ENCODE measurements around the gene TNFRSF9. TPM values are rescaled to one million over a fixed set of nuclear protein-coding genes. Genes with fewer than 3 reads are reported as not detected.

Gene TNFRSF9
- total and polyA plus RNA-seq, 9 of the 15 experiments (the other 6 are each of a cell fraction or from before 2014, with no cell fraction given), result 0.04 to 0.29 (median 0.08) TPM; not detected in 1

DNA sequence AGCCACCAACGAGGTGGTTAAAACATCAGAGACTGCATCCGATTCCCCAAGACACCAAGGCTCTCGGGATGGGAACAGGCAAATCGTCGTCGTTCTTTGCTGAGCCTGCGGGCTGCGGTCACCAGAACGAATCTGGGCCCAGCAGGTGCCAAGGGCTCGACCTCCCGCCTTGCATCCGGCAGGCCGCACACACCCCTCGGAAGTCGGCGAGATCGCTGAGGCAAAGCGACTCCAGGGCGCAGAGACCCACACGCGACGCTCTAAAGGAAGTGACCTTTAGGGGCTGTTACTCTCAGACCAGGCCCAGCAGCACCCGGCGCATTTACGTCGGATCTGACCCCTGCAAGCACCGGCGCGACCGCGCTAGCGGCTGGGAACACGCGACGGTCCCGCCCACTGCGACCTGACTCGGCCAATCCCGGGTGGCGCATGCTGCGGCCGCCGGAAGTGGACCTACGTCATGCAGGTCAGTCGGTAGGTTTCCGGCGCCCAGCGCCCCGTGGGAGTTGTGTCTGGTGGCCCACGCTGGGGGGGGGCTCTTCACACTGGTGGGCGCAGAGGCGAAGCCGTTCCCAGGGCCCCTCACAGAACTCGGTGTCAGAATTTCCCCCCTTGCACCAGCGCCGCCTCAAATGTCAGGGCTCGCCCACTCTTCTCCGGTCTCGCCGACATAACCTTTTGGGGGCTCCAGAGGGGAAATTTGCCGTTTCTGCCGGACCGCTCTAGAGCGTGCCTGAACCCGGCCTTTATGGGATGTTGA is 13.4 kb upstream of the TNFRSF9 start (continued):
- TF ChIP-seq PHB (CRISPR knock-in tag; IDR thresholded peaks at IDR 0.05), result 0 out of 2 replicates have a peak, but pooled peaks have one; percentile 34
- TF ChIP-seq, protein P1, sequence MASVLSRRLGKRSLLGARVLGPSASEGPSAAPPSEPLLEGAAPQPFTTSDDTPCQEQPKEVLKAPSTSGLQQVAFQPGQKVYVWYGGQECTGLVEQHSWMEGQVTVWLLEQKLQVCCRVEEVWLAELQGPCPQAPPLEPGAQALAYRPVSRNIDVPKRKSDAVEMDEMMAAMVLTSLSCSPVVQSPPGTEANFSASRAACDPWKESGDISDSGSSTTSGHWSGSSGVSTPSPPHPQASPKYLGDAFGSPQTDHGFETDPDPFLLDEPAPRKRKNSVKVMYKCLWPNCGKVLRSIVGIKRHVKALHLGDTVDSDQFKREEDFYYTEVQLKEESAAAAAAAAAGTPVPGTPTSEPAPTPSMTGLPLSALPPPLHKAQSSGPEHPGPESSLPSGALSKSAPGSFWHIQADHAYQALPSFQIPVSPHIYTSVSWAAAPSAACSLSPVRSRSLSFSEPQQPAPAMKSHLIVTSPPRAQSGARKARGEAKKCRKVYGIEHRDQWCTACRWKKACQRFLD (CRISPR knock-in tag; IDR thresholded peaks at IDR 0.05), result no peak
- TF ChIP-seq MYNN (IDR thresholded peaks at IDR 0.05), result no peak
- no peak for TF ChIP-seq MYNN (CRISPR knock-in tag; IDR thresholded peaks at IDR 0.05)
- no peak for TF ChIP-seq ZNF253 (CRISPR knock-in tag; conservative IDR thresholded peaks at IDR 0.05)
- TF ChIP-seq, protein P2, sequence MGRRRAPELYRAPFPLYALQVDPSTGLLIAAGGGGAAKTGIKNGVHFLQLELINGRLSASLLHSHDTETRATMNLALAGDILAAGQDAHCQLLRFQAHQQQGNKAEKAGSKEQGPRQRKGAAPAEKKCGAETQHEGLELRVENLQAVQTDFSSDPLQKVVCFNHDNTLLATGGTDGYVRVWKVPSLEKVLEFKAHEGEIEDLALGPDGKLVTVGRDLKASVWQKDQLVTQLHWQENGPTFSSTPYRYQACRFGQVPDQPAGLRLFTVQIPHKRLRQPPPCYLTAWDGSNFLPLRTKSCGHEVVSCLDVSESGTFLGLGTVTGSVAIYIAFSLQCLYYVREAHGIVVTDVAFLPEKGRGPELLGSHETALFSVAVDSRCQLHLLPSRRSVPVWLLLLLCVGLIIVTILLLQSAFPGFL (CRISPR knock-in tag; IDR thresholded peaks at IDR 0.05), result no peak
- TF ChIP-seq, protein P3, sequence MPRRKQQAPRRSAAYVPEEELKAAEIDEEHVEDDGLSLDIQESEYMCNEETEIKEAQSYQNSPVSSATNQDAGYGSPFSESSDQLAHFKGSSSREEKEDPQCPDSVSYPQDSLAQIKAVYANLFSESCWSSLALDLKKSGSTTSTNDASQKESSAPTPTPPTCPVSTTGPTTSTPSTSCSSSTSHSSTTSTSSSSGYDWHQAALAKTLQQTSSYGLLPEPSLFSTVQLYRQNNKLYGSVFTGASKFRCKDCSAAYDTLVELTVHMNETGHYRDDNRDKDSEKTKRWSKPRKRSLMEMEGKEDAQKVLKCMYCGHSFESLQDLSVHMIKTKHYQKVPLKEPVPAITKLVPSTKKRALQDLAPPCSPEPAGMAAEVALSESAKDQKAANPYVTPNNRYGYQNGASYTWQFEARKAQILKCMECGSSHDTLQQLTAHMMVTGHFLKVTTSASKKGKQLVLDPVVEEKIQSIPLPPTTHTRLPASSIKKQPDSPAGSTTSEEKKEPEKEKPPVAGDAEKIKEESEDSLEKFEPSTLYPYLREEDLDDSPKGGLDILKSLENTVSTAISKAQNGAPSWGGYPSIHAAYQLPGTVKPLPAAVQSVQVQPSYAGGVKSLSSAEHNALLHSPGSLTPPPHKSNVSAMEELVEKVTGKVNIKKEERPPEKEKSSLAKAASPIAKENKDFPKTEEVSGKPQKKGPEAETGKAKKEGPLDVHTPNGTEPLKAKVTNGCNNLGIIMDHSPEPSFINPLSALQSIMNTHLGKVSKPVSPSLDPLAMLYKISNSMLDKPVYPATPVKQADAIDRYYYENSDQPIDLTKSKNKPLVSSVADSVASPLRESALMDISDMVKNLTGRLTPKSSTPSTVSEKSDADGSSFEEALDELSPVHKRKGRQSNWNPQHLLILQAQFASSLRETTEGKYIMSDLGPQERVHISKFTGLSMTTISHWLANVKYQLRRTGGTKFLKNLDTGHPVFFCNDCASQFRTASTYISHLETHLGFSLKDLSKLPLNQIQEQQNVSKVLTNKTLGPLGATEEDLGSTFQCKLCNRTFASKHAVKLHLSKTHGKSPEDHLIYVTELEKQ (CRISPR knock-in tag; IDR thresholded peaks at IDR 0.05), result no peak
- peak; percentile 69 for TF ChIP-seq ZNF263 (CRISPR knock-in tag; IDR thresholded peaks at IDR 0.05; ENCODE audit: borderline replicate concordance)
- no peak for TF ChIP-seq ZNF224 (CRISPR knock-in tag; IDR thresholded peaks at IDR 0.05)
- no peak for TF ChIP-seq ZNF23 (CRISPR knock-in tag; IDR thresholded peaks at IDR 0.05)
- TF ChIP-seq PHF21A (IDR thresholded peaks at IDR 0.05; ENCODE audit: borderline replicate concordance, low read depth), result no peak
- no peak for TF ChIP-seq ZNF134 (CRISPR knock-in tag; conservative IDR thresholded peaks at IDR 0.05)
- TF ChIP-seq SETDB1 (IDR thresholded peaks at IDR 0.05; ENCODE audit: low read length), result no peak
- peak; percentile 86 for TF ChIP-seq SUPT5H (IDR thresholded peaks at IDR 0.05)
- TF ChIP-seq, protein P4, sequence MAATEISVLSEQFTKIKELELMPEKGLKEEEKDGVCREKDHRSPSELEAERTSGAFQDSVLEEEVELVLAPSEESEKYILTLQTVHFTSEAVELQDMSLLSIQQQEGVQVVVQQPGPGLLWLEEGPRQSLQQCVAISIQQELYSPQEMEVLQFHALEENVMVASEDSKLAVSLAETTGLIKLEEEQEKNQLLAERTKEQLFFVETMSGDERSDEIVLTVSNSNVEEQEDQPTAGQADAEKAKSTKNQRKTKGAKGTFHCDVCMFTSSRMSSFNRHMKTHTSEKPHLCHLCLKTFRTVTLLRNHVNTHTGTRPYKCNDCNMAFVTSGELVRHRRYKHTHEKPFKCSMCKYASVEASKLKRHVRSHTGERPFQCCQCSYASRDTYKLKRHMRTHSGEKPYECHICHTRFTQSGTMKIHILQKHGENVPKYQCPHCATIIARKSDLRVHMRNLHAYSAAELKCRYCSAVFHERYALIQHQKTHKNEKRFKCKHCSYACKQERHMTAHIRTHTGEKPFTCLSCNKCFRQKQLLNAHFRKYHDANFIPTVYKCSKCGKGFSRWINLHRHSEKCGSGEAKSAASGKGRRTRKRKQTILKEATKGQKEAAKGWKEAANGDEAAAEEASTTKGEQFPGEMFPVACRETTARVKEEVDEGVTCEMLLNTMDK (IDR thresholded peaks at IDR 0.05; ENCODE audit: borderline replicate concordance, insufficient read depth, low read depth, low read length, poor library complexity, severe bottlenecking), result no peak
- TF ChIP-seq TBP (optimal IDR thresholded peaks at IDR 0.05; ENCODE audit: low read depth, low read length), result peak; percentile 64
- TF ChIP-seq POLR2A (conservative IDR thresholded peaks at IDR 0.05), result peak; percentile 89
- TF ChIP-seq, protein P5, sequence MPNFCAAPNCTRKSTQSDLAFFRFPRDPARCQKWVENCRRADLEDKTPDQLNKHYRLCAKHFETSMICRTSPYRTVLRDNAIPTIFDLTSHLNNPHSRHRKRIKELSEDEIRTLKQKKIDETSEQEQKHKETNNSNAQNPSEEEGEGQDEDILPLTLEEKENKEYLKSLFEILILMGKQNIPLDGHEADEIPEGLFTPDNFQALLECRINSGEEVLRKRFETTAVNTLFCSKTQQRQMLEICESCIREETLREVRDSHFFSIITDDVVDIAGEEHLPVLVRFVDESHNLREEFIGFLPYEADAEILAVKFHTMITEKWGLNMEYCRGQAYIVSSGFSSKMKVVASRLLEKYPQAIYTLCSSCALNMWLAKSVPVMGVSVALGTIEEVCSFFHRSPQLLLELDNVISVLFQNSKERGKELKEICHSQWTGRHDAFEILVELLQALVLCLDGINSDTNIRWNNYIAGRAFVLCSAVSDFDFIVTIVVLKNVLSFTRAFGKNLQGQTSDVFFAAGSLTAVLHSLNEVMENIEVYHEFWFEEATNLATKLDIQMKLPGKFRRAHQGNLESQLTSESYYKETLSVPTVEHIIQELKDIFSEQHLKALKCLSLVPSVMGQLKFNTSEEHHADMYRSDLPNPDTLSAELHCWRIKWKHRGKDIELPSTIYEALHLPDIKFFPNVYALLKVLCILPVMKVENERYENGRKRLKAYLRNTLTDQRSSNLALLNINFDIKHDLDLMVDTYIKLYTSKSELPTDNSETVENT (CRISPR knock-in tag; IDR thresholded peaks at IDR 0.05), result peak; percentile 82
- TF ChIP-seq COPS2 (conservative IDR thresholded peaks at IDR 0.05), result no peak

Data from K562 (cell line).